ENCODE data around the gene TSPAN18. TPM values are rescaled to one million over a fixed set of nuclear protein-coding genes. Genes with fewer than 3 reads are reported as not detected.

TSPAN18 gene
- total RNA-seq, 1 donor from 2014 or later, result 38.4 TPM

- TF ChIP-seq CTCF (IDR thresholded peaks at IDR 0.05), result no peak
- ATAC-seq (no peak), DNase-seq (no peak)
- H3K36me3 ChIP-seq, result no peaks in the 10 kb centered on the region
- no peaks in the 10 kb centered on the region for H3K27me3 ChIP-seq (ENCODE audit: low read depth)
- no peak overlapping the region for H3K4me3 ChIP-seq
- intact Hi-C loops (cut with DNase I), result no loop called here
- no peak overlapping the region for H3K27ac ChIP-seq
- peaks cover 10% of the 10 kb centered on the region for H3K4me1 ChIP-seq
- H3K9me3 ChIP-seq, result no peaks in the 10 kb centered on the region
Observed at GRCh38 chr11:44858796-44859527, 132.2 kb downstream of the TSPAN18 start.

- DNase-seq (no peak), ATAC-seq (no peak)
- Histone ChIP-seq H3K36me3 (no peaks in the 10 kb centered on the region), H3K27me3 (ENCODE audit: low read depth) (no peaks in the 10 kb centered on the region), H3K4me3 (no peak overlapping the region), H3K9me3 (no peaks in the 10 kb centered on the region), H3K27ac (no peak overlapping the region), H3K4me1 (peaks cover 10% of the 10 kb centered on the region)
- intact Hi-C loops (cut with DNase I), result no loop called here
- TF ChIP-seq CTCF (IDR thresholded peaks at IDR 0.05), result no peak
Observed at GRCh38 chr11:44859528-44859925, 132.8 kb downstream of the TSPAN18 start.

- no peak for TF ChIP-seq CTCF (IDR thresholded peaks at IDR 0.05)
- Histone ChIP-seq H3K27ac (no peak overlapping the region), H3K9me3 (no peaks in the 10 kb centered on the region), H3K4me3 (no peak overlapping the region), H3K4me1 (peaks cover 10% of the 10 kb centered on the region), H3K36me3 (no peaks in the 10 kb centered on the region), H3K27me3 (ENCODE audit: low read depth) (no peaks in the 10 kb centered on the region)
- ATAC-seq (no peak), DNase-seq (no peak)
- intact Hi-C loops (cut with DNase I), result no loop called here
Observed at GRCh38 chr11:44860346-44860745, 133.6 kb downstream of the TSPAN18 start.

- no peak for TF ChIP-seq CTCF (IDR thresholded peaks at IDR 0.05)
- no peaks in the 10 kb centered on the region for H3K27me3 ChIP-seq (ENCODE audit: low read depth)
- peak; percentile 84 to 93 for ATAC-seq
- no peak overlapping the region for H3K4me3 ChIP-seq
- H3K36me3 ChIP-seq, result no peaks in the 10 kb centered on the region
- intact Hi-C loops (cut with DNase I), result no loop called here
- H3K27ac ChIP-seq, result peak overlapping the region; percentile 28
- H3K9me3 ChIP-seq, result no peaks in the 10 kb centered on the region
- DNase-seq, result peak; percentile 64
- H3K4me1 ChIP-seq, result peaks cover 10% of the 10 kb centered on the region
Observed at GRCh38 chr11:44861849-44862557, 135.2 kb downstream of the TSPAN18 start.

- intact Hi-C loops (cut with DNase I), result no loop called here
- H3K9me3 ChIP-seq, result no peaks in the 10 kb centered on the region
- no peak for TF ChIP-seq CTCF (IDR thresholded peaks at IDR 0.05)
- H3K27me3 ChIP-seq (ENCODE audit: low read depth), result no peaks in the 10 kb centered on the region
- no peak for DNase-seq
- no peak overlapping the region for H3K4me3 ChIP-seq
- ATAC-seq, result no peak
- H3K27ac ChIP-seq, result no peak overlapping the region
- no peaks in the 10 kb centered on the region for H3K36me3 ChIP-seq
- H3K4me1 ChIP-seq, result peaks cover 10% of the 10 kb centered on the region
Observed at GRCh38 chr11:44862558-44863101, 135.9 kb downstream of the TSPAN18 start.

All from lower lobe of right lung (tissue), 2 donors.